IMR-90 (cell line): ENCODE results near the gene KRT4. TPM values are rescaled to one million over a fixed set of nuclear protein-coding genes. Genes with fewer than 3 reads are reported as not detected.

Experiments
- ATAC-seq: fragments of 200-7000 bp; cut with Tn5 transposase; 2 replicates; pipeline ENCODE4 v1.9.1; 2020; ENCODE audit warnings: low read depth, mild to moderate bottlenecking, moderate library complexity
- BruUV-seq: library from RNA; stranded (reverse); fragments of 400-500 nt; replicated peaks from 2 replicates; lab custom pipeline; 2021; lab: Mats Ljungman, UMichigan
- CTCF ChIA-PET: fragments of 300-600 bp; formaldehyde crosslinking; extraction: SDS; loops from one replicate; lab custom pipeline; 2021; ENCODE audit warnings: antibody characterized with exemption; lab: Yijun Ruan, JAX
- POLR2A ChIA-PET: fragments of 300-600 bp; sonication (Branson Sonifier 250); formaldehyde crosslinking; loops from one replicate; lab custom pipeline; 2022; ENCODE audit warnings: antibody characterized with exemption; ENCODE audit not compliant: unreplicated experiment; lab: Charles Lee
- DNase-seq: peaks from one replicate; pipeline ENCODE4 v3.0.0; 2013
- H2AFZ ChIP-seq: replicated peaks from 2 replicates; pipeline ENCODE3; 2013; ENCODE audit warnings: low read length, mild to moderate bottlenecking; ENCODE audit not compliant: poor library complexity
- H2AK5ac ChIP-seq: 2 replicates; pipeline ENCODE4 v1.6.1; 2013; ENCODE audit warnings: low read depth, low read length, inconsistent platforms
- H2AK9ac ChIP-seq: replicated peaks from 2 replicates; pipeline ENCODE3; 2013; ENCODE audit warnings: mild to moderate bottlenecking, low read depth, low read length, moderate library complexity; ENCODE audit not compliant: poor library complexity
- H2BK120ac ChIP-seq: 2 replicates; pipeline ENCODE4 v1.6.1; 2013; ENCODE audit warnings: low read depth, low read length, inconsistent platforms
- H2BK15ac ChIP-seq: 3 replicates; pipeline ENCODE4 v1.6.1; 2013; ENCODE audit warnings: low read depth, low read length, inconsistent platforms
- H2BK20ac ChIP-seq: 2 replicates; pipeline ENCODE4 v1.6.1; 2013; ENCODE audit warnings: low read depth, mild to moderate bottlenecking, inconsistent platforms, low read length, moderate library complexity
- H2BK5ac ChIP-seq: 2 replicates; pipeline ENCODE4 v1.6.1; 2013; ENCODE audit warnings: mild to moderate bottlenecking, low read depth, low read length, inconsistent platforms; ENCODE audit not compliant: poor library complexity, severe bottlenecking
- H3K14ac ChIP-seq: replicated peaks from 2 replicates; pipeline ENCODE4 v1.6.1; 2013; ENCODE audit warnings: low read depth, low read length, inconsistent platforms
- H3K18ac ChIP-seq: 2 replicates; pipeline ENCODE4 v1.6.1; 2013; ENCODE audit warnings: low read depth, low read length, control low read depth
- H3K23ac ChIP-seq: 2 replicates; pipeline ENCODE4 v1.6.1; 2013; ENCODE audit warnings: low read depth, low read length, inconsistent platforms
- H3K27ac ChIP-seq: 2 replicates; pipeline ENCODE4 v1.5.1; 2013; ENCODE audit warnings: mild to moderate bottlenecking, control low read depth, low read length; ENCODE audit not compliant: insufficient read depth
- H3K27me3 ChIP-seq: 2 replicates; pipeline ENCODE4 v1.6.1; 2013; ENCODE audit warnings: low read length; ENCODE audit not compliant: control insufficient read depth, insufficient read depth
- H3K36me3 ChIP-seq: 2 replicates; pipeline ENCODE4 v1.6.1; 2013; ENCODE audit warnings: low read length, mixed read lengths; ENCODE audit not compliant: control insufficient read depth, insufficient read depth
- H3K4ac ChIP-seq: 2 replicates; pipeline ENCODE4 v1.6.1; 2013; ENCODE audit warnings: low read depth, low read length, inconsistent platforms
- H3K4me1 ChIP-seq: 2 replicates; pipeline ENCODE4 v1.6.1; 2013; ENCODE audit warnings: low read length, mixed read lengths; ENCODE audit not compliant: control insufficient read depth, insufficient read depth
- H3K4me2 ChIP-seq: 2 replicates; pipeline ENCODE4 v1.6.1; 2013; ENCODE audit warnings: low read depth, mild to moderate bottlenecking, control low read depth, low read length, moderate library complexity
- H3K4me3 ChIP-seq: 2 replicates; pipeline ENCODE4 v1.5.1; 2013; ENCODE audit warnings: low read depth, mild to moderate bottlenecking, control low read depth, low read length, moderate library complexity; ENCODE audit not compliant: insufficient read depth
- H3K56ac ChIP-seq: 2 replicates; pipeline ENCODE4 v1.6.1; 2013; ENCODE audit warnings: low read length, inconsistent platforms; ENCODE audit not compliant: insufficient read depth; ENCODE audit errors: extremely low read depth
- H3K79me1 ChIP-seq, 2 experiments: 2 replicates each; pipeline ENCODE4 v1.6.1; 2013; ENCODE audit warnings: low read length in 2 of 2, inconsistent platforms in 1 of 2, low read depth in 1 of 2
- H3K9ac ChIP-seq: 2 replicates; pipeline ENCODE4 v1.6.1; 2013; ENCODE audit warnings: low read depth, low read length, control low read depth
- H3K9me1 ChIP-seq: 2 replicates; pipeline ENCODE4 v1.6.1; 2013; ENCODE audit warnings: low read length, inconsistent platforms; ENCODE audit not compliant: insufficient read depth
- H3K9me3 ChIP-seq: 2 replicates; pipeline ENCODE4 v1.6.1; 2013; ENCODE audit warnings: low read length; ENCODE audit not compliant: control insufficient read depth, insufficient read depth
- H4K20me1 ChIP-seq: 2 replicates; pipeline ENCODE4 v1.6.1; 2013; ENCODE audit warnings: low read length, inconsistent platforms; ENCODE audit not compliant: insufficient read depth
- H4K5ac ChIP-seq: 2 replicates; pipeline ENCODE4 v1.6.1; 2013; ENCODE audit warnings: mild to moderate bottlenecking, low read depth, low read length, control low read depth
- H4K8ac ChIP-seq, 2 experiments: 2 replicates each; pipeline ENCODE4 v1.6.1; 2013; ENCODE audit warnings: low read depth in 2 of 2, low read length in 2 of 2, control low read depth in 1 of 2, inconsistent platforms in 1 of 2
- H4K91ac ChIP-seq: 2 replicates; pipeline ENCODE4 v1.6.1; 2013; ENCODE audit warnings: low read depth, low read length, inconsistent platforms; ENCODE audit not compliant: insufficient read depth
- POLR2A ChIP-seq: IDR thresholded peaks from 2 replicates; pipeline ENCODE4 v1.6.1; 2012; ENCODE audit warnings: mild to moderate bottlenecking, low read depth, low read length
- RCOR1 ChIP-seq: IDR thresholded peaks from 2 replicates; pipeline ENCODE4 v1.6.1; 2012; ENCODE audit warnings: mild to moderate bottlenecking, low read length, improper control_type of control experiment; ENCODE audit not compliant: insufficient replicate concordance
- SMC3 ChIP-seq: fragments of 150-350 bp; IDR thresholded peaks from 2 replicates; pipeline ENCODE4 v1.6.1; 2016; ENCODE audit warnings: low read depth, mild to moderate bottlenecking, antibody characterized with exemption, low read length, moderate library complexity
- WGBS, 2 experiments: methylation state at CpG; one replicate each; pipeline versions ENCODE4 v1.1.5 to v1.1.7; 2013; ENCODE audit warnings: missing lambda C conversion rate in 2 of 2; ENCODE audit not compliant: insufficient read length in 1 of 2; ENCODE audit errors: extremely low coverage in 2 of 2; 5-methylcytosine and 5-hydroxymethylcytosine counted together
- dilution Hi-C: fragments of 300-500 bp; cut with HindIII; formaldehyde crosslinking; loops from one replicate; pipeline ENCODE4 v1.14.3; 2018; ENCODE audit warnings: low sequenced_read_pairs; ENCODE audit not compliant: unreplicated experiment
- in situ Hi-C: fragments of 300-500 bp; cut with MboI; formaldehyde crosslinking; loops from 3 replicates; pipeline ENCODE4 v1.14.3; 2019; ENCODE audit warnings: low sequenced_read_pairs, inconsistent platforms, mixed read lengths
- intact Hi-C: fragments of 100-400 bp; cut with micrococcal nuclease; formaldehyde crosslinking; loops from 2 replicates; pipeline ENCODE4 v1.10.0; 2022
- polyA plus RNA-seq, 3 experiments: library from polyadenylated mRNA; depleted of rRNA; stranded (reverse); fragments of >200 nt; gene quantifications; 2 replicates each; pipeline ENCODE4 v1.2.3, GENCODE V29; 2012; ENCODE audit warnings: low replicate concordance in 1 of 3
- total RNA-seq: library from RNA; depleted of rRNA; stranded (reverse); fragments of >200 nt; gene quantifications from 2 replicates; pipeline ENCODE4 v1.2.3, GENCODE V29; 2012

KRT4 gene
- total and polyA plus RNA-seq, 2 of the 4 experiments (the other 2 are of a cell fraction): under 0.01 to 0.07 TPM

DNA sequence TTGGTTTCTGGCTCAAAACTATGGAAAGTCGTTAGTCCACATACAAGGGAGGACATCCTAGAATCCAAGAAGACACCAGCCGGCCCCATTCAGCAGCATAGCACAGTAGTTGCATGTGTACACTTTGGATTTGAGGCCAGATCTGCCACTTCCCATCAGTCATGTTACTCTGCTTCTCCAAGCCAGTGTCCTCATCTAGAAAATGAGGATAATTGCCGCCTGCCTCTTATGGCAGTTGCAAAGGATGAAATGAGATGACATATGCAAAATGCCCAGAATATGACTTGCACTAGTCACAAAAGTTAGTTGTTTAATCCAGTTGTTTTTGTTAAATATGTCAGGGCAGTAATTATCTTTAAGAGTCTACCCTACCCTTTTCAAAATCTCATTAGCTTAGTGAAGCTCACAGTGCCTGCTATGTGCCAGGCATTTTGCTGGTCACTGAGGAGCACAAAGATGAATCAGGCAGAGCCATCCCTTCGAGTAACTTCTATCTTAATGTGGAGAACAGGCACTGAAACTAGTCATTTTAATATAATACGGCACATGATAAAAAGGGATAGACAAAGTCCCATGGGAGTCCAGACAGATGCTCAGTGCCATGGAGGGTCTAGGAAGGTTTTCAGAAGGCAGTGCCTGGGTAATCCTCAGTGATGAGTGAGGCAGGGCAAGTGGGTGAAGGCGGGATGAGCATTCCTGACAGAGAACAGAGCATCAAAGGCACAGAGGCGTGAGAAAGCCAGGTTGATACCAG lies 30.2 kb downstream of the KRT4 start:
- in situ Hi-C loops: no loop called here
- Histone ChIP-seq H3K27me3 (peaks cover 20% of the 10 kb centered on the region), H2AK5ac (no peak overlapping the region), H2AFZ (no peak overlapping the region), H3K4me2 (no peak overlapping the region), H2BK20ac (no peak overlapping the region), H3K4ac (no peak overlapping the region), H3K27ac (no peak overlapping the region), H3K79me1 (no peaks in the 10 kb centered on the region), H3K4me1 (no peaks in the 10 kb centered on the region), H2BK120ac (no peak overlapping the region), H3K9ac (no peak overlapping the region), H2BK15ac (no peak overlapping the region), H3K18ac (no peak overlapping the region), H3K36me3 (no peaks in the 10 kb centered on the region), H3K4me3 (no peak overlapping the region), H3K56ac (no peak overlapping the region), H4K91ac (no peak overlapping the region), H4K5ac (no peak overlapping the region), H3K23ac (no peak overlapping the region), H3K9me3 (no peaks in the 10 kb centered on the region), H2BK5ac (no peak overlapping the region), H3K9me1 (no peaks in the 10 kb centered on the region), H2AK9ac (no peak overlapping the region), H3K14ac (no peak overlapping the region), H4K20me1 (no peaks in the 10 kb centered on the region), H4K8ac (no peak overlapping the region)
- ChIA-PET POLR2A (no interaction called here), CTCF (no interaction called here)
- dilution Hi-C loops: no loop called here
- 60% methylated on average over 1 of the region's 7 CpGs; no CpG with 5 or more reads in 1 of the 2 experiments for WGBS, 2 experiments
- intact Hi-C loops: no loop called here
- TF ChIP-seq SMC3: no peak
- TF ChIP-seq RCOR1: no peak
- no peak for TF ChIP-seq POLR2A
- BruUV-seq: no TSS peak
- ATAC-seq (no peak), DNase-seq (no peak)
